Measurements from ENCODE around the gene STIM2.
"Not testable (repeated sequence)": the region's sequence is repeated elsewhere in the genome, so short reads cannot be mapped to it uniquely, and the experiment has no call there.

STIM2 gene

GRCh38 chr4:26894881-26895280 lies 34.2 kb downstream of the STIM2 start:
- peaks cover 68% of the 10 kb centered on the region for H3K4me1 Mint-ChIP-seq
- not testable (repeated sequence) for ATAC-seq, DNase-seq, H3K4me3 Mint-ChIP-seq, H3K27me3 Mint-ChIP-seq, H3K9me3 Mint-ChIP-seq, H3K27ac Mint-ChIP-seq

- ATAC-seq: no peak
- Mint-ChIP-seq H3K4me1 (peaks cover 79% of the 10 kb centered on the region), H3K27ac (no peak overlapping the region), H3K27me3 (no peaks in the 10 kb centered on the region), H3K4me3 (no peak overlapping the region), H3K9me3 (peaks cover 5 to 7% of the 10 kb centered on the region in 2 donors)
- no peak for DNase-seq
Observed at GRCh38 chr4:26896636-26897035, 36.0 kb downstream of the STIM2 start.

GRCh38 chr4:26899991-26900390 lies 39.4 kb downstream of the STIM2 start:
- no peaks in the 10 kb centered on the region for H3K27me3 Mint-ChIP-seq
- no peak for DNase-seq
- H3K4me1 Mint-ChIP-seq: peaks cover 81% of the 10 kb centered on the region
- H3K9me3 Mint-ChIP-seq: no peaks in the 10 kb centered on the region
- H3K27ac Mint-ChIP-seq: peak overlapping the region in 1 of 2 donors; percentile 72
- peak overlapping the region in 1 of 2 donors; percentile 26 for H3K4me3 Mint-ChIP-seq
- no peak for ATAC-seq

GRCh38 chr4:26900765-26901164 lies 40.1 kb downstream of the STIM2 start:
- ATAC-seq: no peak
- Mint-ChIP-seq H3K27me3 (no peaks in the 10 kb centered on the region), H3K4me3 (peak overlapping the region; percentile 9 to 44), H3K4me1 (peaks cover 86% of the 10 kb centered on the region), H3K27ac (peak overlapping the region in 1 of 2 donors; percentile 1), H3K9me3 (no peaks in the 10 kb centered on the region)
- DNase-seq: no peak

- ATAC-seq: peak; percentile 99
- no peaks in the 10 kb centered on the region for H3K27me3 Mint-ChIP-seq
- peaks cover 76% of the 10 kb centered on the region for H3K4me1 Mint-ChIP-seq
- DNase-seq: peak in 1 of 2 donors; percentile 38
- H3K27ac Mint-ChIP-seq: peak overlapping the region; percentile 80 to 89
- peak overlapping the region; percentile 30 to 58 for H3K4me3 Mint-ChIP-seq
- no peaks in the 10 kb centered on the region for H3K9me3 Mint-ChIP-seq
Observed at GRCh38 chr4:26905172-26905571, 44.5 kb downstream of the STIM2 start.

- Mint-ChIP-seq H3K27ac (peak overlapping the region; percentile 55 to 66), H3K4me3 (peak overlapping the region; percentile 11 to 53), H3K9me3 (no peaks in the 10 kb centered on the region), H3K4me1 (peaks cover 79% of the 10 kb centered on the region), H3K27me3 (no peaks in the 10 kb centered on the region)
- ATAC-seq (peak; percentile 41), DNase-seq (no peak)
Observed at GRCh38 chr4:26907731-26908599, 47.3 kb downstream of the STIM2 start.

GRCh38 chr4:26909369-26909768 lies 48.7 kb downstream of the STIM2 start:
- peaks cover 76% of the 10 kb centered on the region for H3K4me1 Mint-ChIP-seq
- H3K27me3 Mint-ChIP-seq: no peaks in the 10 kb centered on the region
- no peak for DNase-seq
- ATAC-seq: no peak
- no peak overlapping the region for H3K27ac Mint-ChIP-seq
- H3K4me3 Mint-ChIP-seq: no peak overlapping the region
- H3K9me3 Mint-ChIP-seq: no peaks in the 10 kb centered on the region

GRCh38 chr4:26911254-26911653 lies 50.6 kb downstream of the STIM2 start:
- Mint-ChIP-seq H3K27ac (no peak overlapping the region), H3K4me1 (peaks cover 83% of the 10 kb centered on the region), H3K4me3 (no peak overlapping the region), H3K9me3 (no peaks in the 10 kb centered on the region), H3K27me3 (no peaks in the 10 kb centered on the region)
- ATAC-seq (no peak), DNase-seq (no peak)

- no peaks in the 10 kb centered on the region for H3K9me3 Mint-ChIP-seq
- no peak overlapping the region for H3K27ac Mint-ChIP-seq
- H3K4me1 Mint-ChIP-seq: peaks cover 85% of the 10 kb centered on the region
- DNase-seq (no peak), ATAC-seq (no peak)
- H3K27me3 Mint-ChIP-seq: no peaks in the 10 kb centered on the region
- no peak overlapping the region for H3K4me3 Mint-ChIP-seq
Observed at GRCh38 chr4:26912069-26912468, 51.4 kb downstream of the STIM2 start.

GRCh38 chr4:26912810-26913209 lies 52.2 kb downstream of the STIM2 start:
- Mint-ChIP-seq H3K9me3 (no peaks in the 10 kb centered on the region), H3K4me3 (no peak overlapping the region), H3K27ac (no peak overlapping the region), H3K4me1 (peaks cover 85% of the 10 kb centered on the region), H3K27me3 (no peaks in the 10 kb centered on the region)
- DNase-seq: no peak
- ATAC-seq: no peak

- no peak overlapping the region for H3K27ac Mint-ChIP-seq
- peaks cover 74% of the 10 kb centered on the region for H3K4me1 Mint-ChIP-seq
- no peak overlapping the region for H3K4me3 Mint-ChIP-seq
- DNase-seq: no peak
- H3K9me3 Mint-ChIP-seq: peaks cover under 1 to 6% of the 10 kb centered on the region in 2 donors
- H3K27me3 Mint-ChIP-seq: no peaks in the 10 kb centered on the region
- ATAC-seq: no peak
Observed at GRCh38 chr4:26916195-26916594, 55.6 kb downstream of the STIM2 start.

- no peak overlapping the region for H3K4me3 Mint-ChIP-seq
- peaks cover 29% of the 10 kb centered on the region for H3K4me1 Mint-ChIP-seq
- no peaks in the 10 kb centered on the region for H3K9me3 Mint-ChIP-seq
- ATAC-seq (no peak), DNase-seq (no peak)
- H3K27ac Mint-ChIP-seq: peak overlapping the region in 1 of 2 donors; percentile 78
- H3K27me3 Mint-ChIP-seq: no peaks in the 10 kb centered on the region
Observed at GRCh38 chr4:26930964-26931363, 70.3 kb downstream of the STIM2 start.

GRCh38 chr4:26931451-26931850 lies 70.8 kb downstream of the STIM2 start:
- DNase-seq (no peak), ATAC-seq (no peak)
- Mint-ChIP-seq H3K27ac (no peak overlapping the region), H3K27me3 (no peaks in the 10 kb centered on the region), H3K4me3 (no peak overlapping the region), H3K4me1 (peaks cover 34% of the 10 kb centered on the region), H3K9me3 (no peaks in the 10 kb centered on the region)

- Mint-ChIP-seq H3K4me3 (no peak overlapping the region), H3K4me1 (peaks cover 39% of the 10 kb centered on the region), H3K27ac (no peak overlapping the region), H3K9me3 (no peaks in the 10 kb centered on the region), H3K27me3 (no peaks in the 10 kb centered on the region)
- ATAC-seq: no peak
- no peak for DNase-seq
Observed at GRCh38 chr4:26931966-26932365, 71.3 kb downstream of the STIM2 start.

GRCh38 chr4:26935397-26935796 lies 74.8 kb downstream of the STIM2 start:
- no peaks in the 10 kb centered on the region for H3K9me3 Mint-ChIP-seq
- H3K27me3 Mint-ChIP-seq: no peaks in the 10 kb centered on the region
- ATAC-seq (no peak), DNase-seq (no peak)
- H3K4me3 Mint-ChIP-seq: no peak overlapping the region
- peaks cover 49% of the 10 kb centered on the region for H3K4me1 Mint-ChIP-seq
- no peak overlapping the region for H3K27ac Mint-ChIP-seq

- no peak overlapping the region for H3K4me3 Mint-ChIP-seq
- DNase-seq (no peak), ATAC-seq (peak; percentile 53)
- H3K9me3 Mint-ChIP-seq: no peaks in the 10 kb centered on the region
- H3K27ac Mint-ChIP-seq: peak overlapping the region in 1 of 2 donors; percentile 71
- H3K27me3 Mint-ChIP-seq: no peaks in the 10 kb centered on the region
- peaks cover 50% of the 10 kb centered on the region for H3K4me1 Mint-ChIP-seq
Observed at GRCh38 chr4:26936284-26937065, 75.8 kb downstream of the STIM2 start.
